Ishikawa (cell line): Measurements from ENCODE around the gene GAPVD1.

Experiments used
- CEBPB ChIP-seq: IDR thresholded peaks from 2 replicates; pipeline ENCODE4 v1.6.1; 2012
- CREB1 ChIP-seq: IDR thresholded peaks from 2 replicates; pipeline ENCODE4 v1.6.1; 2012; ENCODE audit warnings: low read depth
- EGR1 ChIP-seq: IDR thresholded peaks from 2 replicates; pipeline ENCODE4 v1.6.1; 2012
- EP300 ChIP-seq: IDR thresholded peaks from 2 replicates; pipeline ENCODE4 v1.6.1; 2012; ENCODE audit warnings: borderline replicate concordance
- FOXM1 ChIP-seq: IDR thresholded peaks from 2 replicates; pipeline ENCODE4 v1.6.1; 2012; ENCODE audit warnings: low read depth, borderline replicate concordance
- NFIC ChIP-seq: IDR thresholded peaks from 2 replicates; pipeline ENCODE4 v1.6.1; 2012
- RAD21 ChIP-seq: IDR thresholded peaks from 2 replicates; pipeline ENCODE4 v1.6.1; 2012; ENCODE audit warnings: low read depth
- TAF1 ChIP-seq: IDR thresholded peaks from 2 replicates; pipeline ENCODE4 v1.6.1; 2012; ENCODE audit warnings: low read depth, mild to moderate bottlenecking
- TCF12 ChIP-seq: IDR thresholded peaks from 2 replicates; pipeline ENCODE4 v1.6.1; 2012; ENCODE audit warnings: low read depth
- TEAD4 ChIP-seq: IDR thresholded peaks from 2 replicates; pipeline ENCODE4 v1.6.1; 2012
- USF1 ChIP-seq: IDR thresholded peaks from 2 replicates; pipeline ENCODE4 v1.6.1; 2012
- YY1 ChIP-seq: IDR thresholded peaks from 2 replicates; pipeline ENCODE4 v1.6.1; 2012; ENCODE audit warnings: low read depth
- ZBTB7A ChIP-seq: IDR thresholded peaks from 2 replicates; pipeline ENCODE4 v1.6.1; 2012; ENCODE audit warnings: low read depth
- TF ChIP-seq, protein P1 (sequence below): IDR thresholded peaks from 2 replicates; pipeline ENCODE4 v1.6.1; 2012
- TF ChIP-seq, protein P2 (sequence below): IDR thresholded peaks from 2 replicates; pipeline ENCODE4 v1.6.1; 2012; ENCODE audit warnings: low read depth, mild to moderate bottlenecking

GAPVD1 gene

DNA sequence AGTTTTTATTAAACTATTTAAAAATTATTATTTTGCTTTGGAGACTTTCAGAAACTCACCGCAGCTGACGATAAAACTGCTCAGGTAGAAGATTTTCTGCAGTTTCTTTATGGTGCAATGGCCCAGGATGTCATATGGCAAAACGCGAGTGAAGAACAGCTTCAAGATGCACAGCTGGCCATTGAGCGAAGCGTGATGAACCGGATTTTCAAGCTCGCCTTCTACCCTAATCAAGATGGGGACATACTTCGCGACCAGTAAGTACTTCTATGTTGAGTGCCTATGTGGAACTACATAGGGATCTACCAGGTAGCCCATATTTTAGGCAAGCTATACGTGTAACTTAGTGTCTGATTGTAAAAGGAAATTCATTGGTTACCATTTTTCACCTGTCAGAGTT is 94.0 kb downstream of the GAPVD1 start:
- TF ChIP-seq ZBTB7A, result no peak
- no peak for TF ChIP-seq TAF1
- no peak for TF ChIP-seq CEBPB
- TF ChIP-seq RAD21, result no peak
- TF ChIP-seq FOXM1, result no peak
- TF ChIP-seq USF1, result no peak
- no peak for TF ChIP-seq NFIC
- TF ChIP-seq, protein P1, sequence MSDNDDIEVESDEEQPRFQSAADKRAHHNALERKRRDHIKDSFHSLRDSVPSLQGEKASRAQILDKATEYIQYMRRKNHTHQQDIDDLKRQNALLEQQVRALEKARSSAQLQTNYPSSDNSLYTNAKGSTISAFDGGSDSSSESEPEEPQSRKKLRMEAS, result no peak
- no peak for TF ChIP-seq YY1

DNA sequence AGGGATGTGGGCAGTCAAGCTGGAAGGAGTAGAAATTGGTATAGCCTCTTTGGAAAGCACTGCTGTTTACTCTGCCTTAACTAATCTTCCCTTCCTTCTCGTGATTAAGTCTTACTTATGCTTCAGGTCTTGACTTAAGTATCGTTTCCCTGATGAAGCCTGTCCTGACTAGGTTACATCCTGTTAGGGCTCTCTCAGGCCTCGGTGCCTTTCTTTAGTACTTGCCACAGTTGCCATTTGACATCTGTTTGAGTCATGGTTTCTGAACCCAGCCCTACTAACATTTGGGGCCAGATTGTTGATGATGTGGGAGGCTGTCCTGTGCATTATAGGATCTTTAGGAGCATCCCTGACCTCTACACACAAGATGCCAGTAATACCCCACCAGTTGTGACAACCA is 94.4 kb downstream of the GAPVD1 start:
- TF ChIP-seq YY1 (no peak), TCF12 (no peak), CEBPB (no peak), TAF1 (no peak), ZBTB7A (no peak)
- TF ChIP-seq, protein P1, result no peak
- TF ChIP-seq, protein P2, sequence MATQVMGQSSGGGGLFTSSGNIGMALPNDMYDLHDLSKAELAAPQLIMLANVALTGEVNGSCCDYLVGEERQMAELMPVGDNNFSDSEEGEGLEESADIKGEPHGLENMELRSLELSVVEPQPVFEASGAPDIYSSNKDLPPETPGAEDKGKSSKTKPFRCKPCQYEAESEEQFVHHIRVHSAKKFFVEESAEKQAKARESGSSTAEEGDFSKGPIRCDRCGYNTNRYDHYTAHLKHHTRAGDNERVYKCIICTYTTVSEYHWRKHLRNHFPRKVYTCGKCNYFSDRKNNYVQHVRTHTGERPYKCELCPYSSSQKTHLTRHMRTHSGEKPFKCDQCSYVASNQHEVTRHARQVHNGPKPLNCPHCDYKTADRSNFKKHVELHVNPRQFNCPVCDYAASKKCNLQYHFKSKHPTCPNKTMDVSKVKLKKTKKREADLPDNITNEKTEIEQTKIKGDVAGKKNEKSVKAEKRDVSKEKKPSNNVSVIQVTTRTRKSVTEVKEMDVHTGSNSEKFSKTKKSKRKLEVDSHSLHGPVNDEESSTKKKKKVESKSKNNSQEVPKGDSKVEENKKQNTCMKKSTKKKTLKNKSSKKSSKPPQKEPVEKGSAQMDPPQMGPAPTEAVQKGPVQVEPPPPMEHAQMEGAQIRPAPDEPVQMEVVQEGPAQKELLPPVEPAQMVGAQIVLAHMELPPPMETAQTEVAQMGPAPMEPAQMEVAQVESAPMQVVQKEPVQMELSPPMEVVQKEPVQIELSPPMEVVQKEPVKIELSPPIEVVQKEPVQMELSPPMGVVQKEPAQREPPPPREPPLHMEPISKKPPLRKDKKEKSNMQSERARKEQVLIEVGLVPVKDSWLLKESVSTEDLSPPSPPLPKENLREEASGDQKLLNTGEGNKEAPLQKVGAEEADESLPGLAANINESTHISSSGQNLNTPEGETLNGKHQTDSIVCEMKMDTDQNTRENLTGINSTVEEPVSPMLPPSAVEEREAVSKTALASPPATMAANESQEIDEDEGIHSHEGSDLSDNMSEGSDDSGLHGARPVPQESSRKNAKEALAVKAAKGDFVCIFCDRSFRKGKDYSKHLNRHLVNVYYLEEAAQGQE, result no peak

DNA sequence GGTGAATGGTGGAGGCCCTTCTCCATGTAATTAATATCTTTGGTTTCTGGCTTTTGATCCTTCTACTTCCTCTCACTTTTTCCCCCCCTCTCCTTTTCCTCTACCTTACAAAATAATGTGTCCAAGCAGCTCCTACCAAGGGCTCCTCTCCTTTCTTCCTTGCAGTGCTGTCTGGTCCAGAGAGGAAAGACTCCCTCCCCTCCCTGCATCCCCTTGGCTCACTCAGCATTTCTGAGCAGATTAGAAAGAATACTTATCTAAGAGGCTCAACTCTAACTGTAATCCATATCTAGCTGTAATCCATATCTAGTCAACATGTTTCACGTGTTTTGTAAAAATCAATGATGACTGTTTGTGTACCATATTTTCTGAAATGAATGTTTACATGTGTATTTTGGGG is 97.4 kb downstream of the GAPVD1 start:
- no peak for TF ChIP-seq EP300
- no peak for TF ChIP-seq ZBTB7A
- no peak for TF ChIP-seq FOXM1
- no peak for TF ChIP-seq CREB1
- TF ChIP-seq CEBPB, result no peak
- TF ChIP-seq EGR1, result no peak

- TF ChIP-seq YY1 (no peak), EP300 (no peak), EGR1 (no peak), RAD21 (no peak), TEAD4 (no peak), CEBPB (no peak), TAF1 (no peak), ZBTB7A (no peak), FOXM1 (no peak), TCF12 (no peak), USF1 (no peak), CREB1 (no peak), NFIC (no peak)
- TF ChIP-seq, protein P2, result no peak
- TF ChIP-seq, protein P1, result no peak
Measured at GRCh38 chr9:125360601-125361000, 99.0 kb downstream of the GAPVD1 start.

GRCh38 chr9:125361837-125362531 is 100.4 kb downstream of the GAPVD1 start:
- TF ChIP-seq ZBTB7A (no peak), RAD21 (peak; percentile 6; the same call in 1 of the 2 replicates)

DNA sequence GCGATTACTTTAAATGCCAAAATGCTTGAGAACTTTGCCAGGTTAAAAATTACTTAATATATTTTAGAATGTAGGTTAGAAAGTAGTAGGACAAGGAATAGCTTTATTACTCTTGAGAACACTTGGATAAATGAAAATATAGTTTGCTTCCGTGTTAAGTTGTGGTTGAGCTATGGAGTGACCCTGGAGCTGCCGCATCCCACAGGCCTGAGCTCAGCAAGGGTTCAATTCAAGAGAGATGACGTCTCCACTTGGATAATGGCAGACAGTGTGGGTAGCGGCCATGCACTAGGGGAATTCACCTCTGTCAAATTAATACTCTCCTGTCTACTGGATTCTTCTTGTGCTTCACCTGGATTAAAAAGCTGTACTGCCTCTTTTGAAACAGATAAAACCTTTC is 105.0 kb downstream of the GAPVD1 start:
- TF ChIP-seq EP300 (no peak), USF1 (no peak), FOXM1 (no peak), TAF1 (no peak), TEAD4 (no peak), YY1 (no peak), TCF12 (no peak), EGR1 (no peak), NFIC (no peak), ZBTB7A (no peak), RAD21 (no peak), CEBPB (no peak), CREB1 (no peak)
- TF ChIP-seq, protein P2, result no peak
- TF ChIP-seq, protein P1, result no peak
